Measurements from ENCODE around the gene ZKSCAN3. TPM values are rescaled to one million over a fixed set of nuclear protein-coding genes. Genes with fewer than 3 reads are reported as not detected.

The ZKSCAN3 gene
- total and polyA plus RNA-seq, 2 of the 4 experiments (the other 2 are of a cell fraction), result 3.7 to 4.8 TPM

DNA sequence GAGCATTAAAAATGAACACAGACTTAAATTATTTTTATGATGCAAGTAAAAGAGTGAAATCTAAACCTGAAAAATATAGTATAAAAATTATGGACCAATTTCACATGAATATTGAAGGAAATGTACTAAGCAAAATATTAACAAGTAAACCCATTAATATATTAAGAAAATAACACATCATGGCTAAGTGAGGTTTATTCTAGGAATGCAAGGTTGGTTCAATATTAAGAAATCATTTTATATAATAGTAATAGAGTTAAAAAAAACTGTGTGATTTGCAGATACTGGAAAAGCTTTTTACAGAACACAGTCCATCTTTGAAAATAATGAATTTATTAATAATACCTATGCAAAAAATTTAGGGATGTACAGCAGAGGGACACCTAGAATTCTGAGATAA, 28.9 kb downstream of the ZKSCAN3 start:
- Histone ChIP-seq H3K27ac (ENCODE audit: insufficient read depth, low read length) (no peak overlapping the region), H3K4ac (ENCODE audit: low read depth, low read length) (no peak overlapping the region), H4K8ac (ENCODE audit: low read depth in 2 of 2, low read length in 2 of 2) (no peak overlapping the region), H3K4me2 (ENCODE audit: low read depth, low read length) (no peak overlapping the region), H2BK20ac (ENCODE audit: low read depth, low read length) (no peak overlapping the region), H3K4me3 (ENCODE audit: insufficient read depth, low read depth, low read length) (no peak overlapping the region), H3K14ac (replicated peaks; ENCODE audit: low read depth, low read length) (no peak overlapping the region), H4K20me1 (ENCODE audit: insufficient read depth, low read length) (no peaks in the 10 kb centered on the region), H3K9me3 (ENCODE audit: control insufficient read depth, insufficient read depth, low read length) (no peaks in the 10 kb centered on the region), H2BK120ac (ENCODE audit: low read depth, low read length) (no peak overlapping the region), H3K4me1 (ENCODE audit: control insufficient read depth, insufficient read depth, low read length) (no peaks in the 10 kb centered on the region), H2BK5ac (ENCODE audit: low read depth, low read length, poor library complexity, severe bottlenecking) (no peak overlapping the region), H2BK15ac (ENCODE audit: low read depth, low read length) (no peak overlapping the region), H3K23ac (ENCODE audit: low read depth, low read length) (no peak overlapping the region), H3K9me1 (ENCODE audit: insufficient read depth, low read length) (no peaks in the 10 kb centered on the region), H3K9ac (ENCODE audit: low read depth, low read length) (no peak overlapping the region), H2AK9ac (replicated peaks; ENCODE audit: low read depth, low read length, poor library complexity) (no peak overlapping the region), H3K18ac (ENCODE audit: low read depth, low read length) (no peak overlapping the region), H3K56ac (ENCODE audit: extremely low read depth, insufficient read depth, low read length) (no peak overlapping the region), H4K91ac (ENCODE audit: insufficient read depth, low read depth, low read length) (no peak overlapping the region), H2AK5ac (ENCODE audit: low read depth, low read length) (no peak overlapping the region), H3K27me3 (ENCODE audit: control insufficient read depth, insufficient read depth, low read length) (no peaks in the 10 kb centered on the region), H3K36me3 (ENCODE audit: control insufficient read depth, insufficient read depth, low read length) (peaks cover 8% of the 10 kb centered on the region), H4K5ac (ENCODE audit: low read depth, low read length) (no peak overlapping the region), H3K79me1 (ENCODE audit: low read depth in 1 of 2, low read length in 2 of 2) (peaks cover 19 to 20% of the 10 kb centered on the region in 2 experiments), H2AFZ (replicated peaks; ENCODE audit: low read length, poor library complexity) (no peak overlapping the region)
- CTCF ChIA-PET, result interaction anchor here (0.8 to 1.8 kb wide), 2 partner anchors 10 to 23 kb away, joined by 3 to 4 read pairs; no protein-coding TSS in a partner anchor
- no peak for TF ChIP-seq MXI1 (IDR thresholded peaks at IDR 0.05; ENCODE audit: borderline replicate concordance, low read depth, low read length)
- TF ChIP-seq, protein P1, sequence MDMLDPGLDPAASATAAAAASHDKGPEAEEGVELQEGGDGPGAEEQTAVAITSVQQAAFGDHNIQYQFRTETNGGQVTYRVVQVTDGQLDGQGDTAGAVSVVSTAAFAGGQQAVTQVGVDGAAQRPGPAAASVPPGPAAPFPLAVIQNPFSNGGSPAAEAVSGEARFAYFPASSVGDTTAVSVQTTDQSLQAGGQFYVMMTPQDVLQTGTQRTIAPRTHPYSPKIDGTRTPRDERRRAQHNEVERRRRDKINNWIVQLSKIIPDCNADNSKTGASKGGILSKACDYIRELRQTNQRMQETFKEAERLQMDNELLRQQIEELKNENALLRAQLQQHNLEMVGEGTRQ (IDR thresholded peaks at IDR 0.05; ENCODE audit: low read depth, low read length), result no peak
- TF ChIP-seq CHD1 (IDR thresholded peaks at IDR 0.05; ENCODE audit: low read depth, low read length), result no peak
- no peak for TF ChIP-seq MAZ (IDR thresholded peaks at IDR 0.05; ENCODE audit: borderline replicate concordance, low read depth, low read length)
- no peak for TF ChIP-seq MAFK (IDR thresholded peaks at IDR 0.05; ENCODE audit: low read depth, low read length)
- TF ChIP-seq RFX5 (IDR thresholded peaks at IDR 0.05; ENCODE audit: low read depth, low read length), result no peak
- no peak for TF ChIP-seq RCOR1 (IDR thresholded peaks at IDR 0.05; ENCODE audit: insufficient replicate concordance, low read length)
- TF ChIP-seq RAD21 (IDR thresholded peaks at IDR 0.05; ENCODE audit: low read length), result no peak
- TF ChIP-seq, protein P2, sequence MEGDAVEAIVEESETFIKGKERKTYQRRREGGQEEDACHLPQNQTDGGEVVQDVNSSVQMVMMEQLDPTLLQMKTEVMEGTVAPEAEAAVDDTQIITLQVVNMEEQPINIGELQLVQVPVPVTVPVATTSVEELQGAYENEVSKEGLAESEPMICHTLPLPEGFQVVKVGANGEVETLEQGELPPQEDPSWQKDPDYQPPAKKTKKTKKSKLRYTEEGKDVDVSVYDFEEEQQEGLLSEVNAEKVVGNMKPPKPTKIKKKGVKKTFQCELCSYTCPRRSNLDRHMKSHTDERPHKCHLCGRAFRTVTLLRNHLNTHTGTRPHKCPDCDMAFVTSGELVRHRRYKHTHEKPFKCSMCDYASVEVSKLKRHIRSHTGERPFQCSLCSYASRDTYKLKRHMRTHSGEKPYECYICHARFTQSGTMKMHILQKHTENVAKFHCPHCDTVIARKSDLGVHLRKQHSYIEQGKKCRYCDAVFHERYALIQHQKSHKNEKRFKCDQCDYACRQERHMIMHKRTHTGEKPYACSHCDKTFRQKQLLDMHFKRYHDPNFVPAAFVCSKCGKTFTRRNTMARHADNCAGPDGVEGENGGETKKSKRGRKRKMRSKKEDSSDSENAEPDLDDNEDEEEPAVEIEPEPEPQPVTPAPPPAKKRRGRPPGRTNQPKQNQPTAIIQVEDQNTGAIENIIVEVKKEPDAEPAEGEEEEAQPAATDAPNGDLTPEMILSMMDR (conservative IDR thresholded peaks at IDR 0.05; ENCODE audit: low read depth, low read length), result no peak
- no peak for TF ChIP-seq NFE2L2 (IDR thresholded peaks at IDR 0.05; ENCODE audit: low read depth, low read length)
- TF ChIP-seq BHLHE40 (IDR thresholded peaks at IDR 0.05; ENCODE audit: low read depth, low read length), result no peak
- TF ChIP-seq POLR2A (IDR thresholded peaks at IDR 0.05; ENCODE audit: low read depth, low read length), result no peak
- no peak for TF ChIP-seq SMC3 (IDR thresholded peaks at IDR 0.05; ENCODE audit: low read depth, low read length)
- intact Hi-C loops (cut with micrococcal nuclease), result no loop called here
- dilution Hi-C loops (cut with HindIII; ENCODE audit: low sequenced_read_pairs, unreplicated experiment), result no loop called here
- in situ Hi-C loops (cut with MboI; ENCODE audit: low sequenced_read_pairs), result no loop called here
- DNase-seq, result no peak
- no TSS peak for BruUV-seq (replicated peaks)
- POLR2A ChIA-PET (ENCODE audit: unreplicated experiment), result no interaction called here
- no peak for ATAC-seq (ENCODE audit: low read depth)
